ENCODE measurements around the gene CSNK2A1.

The CSNK2A1 gene

DNA sequence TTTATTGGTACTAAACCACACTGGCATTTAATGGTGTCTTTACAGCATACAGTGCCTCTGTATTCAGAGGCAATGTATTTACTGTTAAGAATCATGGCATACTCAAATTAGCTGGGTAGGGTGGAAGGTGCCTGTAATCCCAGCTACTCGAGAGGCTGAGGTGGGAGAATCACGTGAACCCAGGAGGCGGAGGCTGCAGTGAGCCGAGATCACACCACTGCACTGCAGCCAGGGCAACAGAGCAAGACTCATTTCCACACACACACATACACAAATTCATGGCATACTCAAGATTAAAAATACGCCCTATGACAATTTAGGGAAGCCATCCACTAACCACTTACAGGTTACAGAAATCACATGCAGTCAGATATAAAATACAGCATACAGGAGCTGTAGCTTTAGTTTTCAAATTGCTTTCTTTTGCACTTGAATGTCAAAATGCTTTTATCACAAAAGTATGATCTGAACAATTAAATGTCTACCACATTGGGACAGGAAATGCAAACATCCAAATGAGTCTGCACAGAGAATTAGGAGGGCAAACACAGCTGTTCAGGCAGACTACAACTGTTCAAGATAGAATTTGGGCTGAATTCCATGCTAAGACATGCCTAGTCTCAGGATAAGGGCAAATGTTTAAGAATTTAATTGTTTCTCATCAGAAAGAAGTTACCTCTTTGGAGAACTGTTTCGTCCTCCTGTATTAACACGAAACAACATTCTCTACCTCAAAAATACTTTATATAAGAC lies 36.4 kb downstream of the CSNK2A1 start:
- DNase-seq (no peak), ATAC-seq (no peak)
- Mint-ChIP-seq H3K4me1 (peaks cover 13% of the 10 kb centered on the region), H3K4me3 (no peak overlapping the region), H3K36me3 (ENCODE audit: low read depth) (peaks cover 40% of the 10 kb centered on the region), H3K27me3 (no peaks in the 10 kb centered on the region), H3K27ac (no peak overlapping the region), H3K9me3 (no peaks in the 10 kb centered on the region)

GRCh38 chr20:504632-505075 lies 38.9 kb downstream of the CSNK2A1 start:
- H3K4me3 Mint-ChIP-seq: no peak overlapping the region
- no peaks in the 10 kb centered on the region for H3K9me3 Mint-ChIP-seq
- H3K36me3 Mint-ChIP-seq (ENCODE audit: low read depth): peaks cover 58% of the 10 kb centered on the region
- H3K27ac Mint-ChIP-seq: no peak overlapping the region
- ATAC-seq: no peak
- H3K4me1 Mint-ChIP-seq: peaks cover 7% of the 10 kb centered on the region
- H3K27me3 Mint-ChIP-seq: no peaks in the 10 kb centered on the region
- no peak for DNase-seq

DNA sequence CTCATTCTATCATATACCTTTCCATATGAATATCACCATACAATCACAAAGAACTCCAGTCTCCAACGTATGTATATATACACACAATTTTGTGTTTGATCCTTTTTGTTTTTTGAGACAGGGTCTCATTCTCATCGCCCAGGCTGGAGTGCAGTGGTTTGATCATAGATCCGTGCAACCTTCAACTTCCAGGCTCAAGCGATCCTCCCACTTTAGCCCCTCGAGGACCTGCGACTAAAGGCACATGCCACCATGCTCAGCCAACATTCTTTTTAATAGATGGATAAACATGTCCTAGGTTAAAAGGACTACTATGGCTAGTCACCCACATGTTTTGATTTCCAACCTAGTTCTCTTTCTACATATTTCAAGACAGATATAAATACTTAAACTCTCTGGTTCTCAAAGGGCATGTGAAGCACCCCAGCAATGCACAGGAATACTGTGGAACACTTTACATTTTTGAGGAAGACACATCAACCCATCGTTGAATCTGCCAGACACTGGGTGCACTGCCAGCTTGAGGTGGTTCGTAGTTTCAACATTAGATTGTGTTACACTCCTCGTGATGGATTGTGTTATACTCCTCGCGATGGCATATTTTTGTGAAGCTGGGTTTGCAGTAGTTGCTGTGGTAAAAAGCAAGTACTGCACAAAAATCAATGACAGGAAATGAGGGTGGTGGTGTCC lies 40.4 kb downstream of the CSNK2A1 start:
- H3K27ac Mint-ChIP-seq: no peak overlapping the region
- H3K36me3 Mint-ChIP-seq (ENCODE audit: low read depth): peaks cover 68% of the 10 kb centered on the region
- ATAC-seq: no peak
- DNase-seq: no peak
- no peaks in the 10 kb centered on the region for H3K9me3 Mint-ChIP-seq
- peaks cover 4% of the 10 kb centered on the region for H3K4me1 Mint-ChIP-seq
- H3K4me3 Mint-ChIP-seq: no peak overlapping the region
- H3K27me3 Mint-ChIP-seq: no peaks in the 10 kb centered on the region

GRCh38 chr20:497979-498378 lies 45.6 kb downstream of the CSNK2A1 start:
- Mint-ChIP-seq H3K36me3 (ENCODE audit: low read depth) (peaks cover 65% of the 10 kb centered on the region), H3K27ac (no peak overlapping the region), H3K4me3 (no peak overlapping the region), H3K27me3 (no peaks in the 10 kb centered on the region), H3K9me3 (no peaks in the 10 kb centered on the region), H3K4me1 (peaks cover 4% of the 10 kb centered on the region)
- DNase-seq: no peak
- ATAC-seq: no peak

DNA sequence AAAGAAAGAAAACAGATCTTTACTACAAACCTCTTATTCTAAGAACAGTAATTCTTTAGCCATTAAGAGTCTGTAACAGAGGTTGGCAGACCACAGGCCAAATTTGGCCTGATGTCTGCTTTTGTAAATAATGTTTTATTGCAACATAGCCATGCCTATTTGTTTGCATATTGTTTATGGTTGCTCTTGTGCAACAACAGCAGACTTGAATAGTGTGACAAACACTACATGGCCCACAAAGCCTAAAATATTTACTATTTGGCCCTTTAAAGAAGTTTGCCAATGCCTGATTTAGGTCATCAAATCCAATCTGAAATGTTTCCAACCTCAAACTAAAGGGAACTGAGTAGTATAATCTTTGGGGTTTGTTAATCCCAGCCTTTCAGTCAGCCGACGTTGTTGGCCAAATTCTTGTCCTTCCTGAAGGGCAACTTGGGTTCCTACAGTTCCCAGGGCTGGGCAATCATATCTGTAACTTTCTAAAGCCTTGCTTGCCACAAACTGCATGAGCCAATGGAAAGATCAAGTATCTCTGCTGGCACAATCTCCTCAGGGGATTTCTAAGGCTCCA lies 47.4 kb downstream of the CSNK2A1 start:
- Mint-ChIP-seq H3K27ac (no peak overlapping the region), H3K4me3 (no peak overlapping the region), H3K4me1 (no peaks in the 10 kb centered on the region), H3K36me3 (ENCODE audit: low read depth) (peaks cover 58% of the 10 kb centered on the region), H3K9me3 (no peaks in the 10 kb centered on the region), H3K27me3 (no peaks in the 10 kb centered on the region)
- DNase-seq (no peak), ATAC-seq (no peak)

- DNase-seq: no peak
- H3K9me3 Mint-ChIP-seq: no peaks in the 10 kb centered on the region
- ATAC-seq: no peak
- no peak overlapping the region for H3K4me3 Mint-ChIP-seq
- H3K36me3 Mint-ChIP-seq (ENCODE audit: low read depth): peaks cover 54% of the 10 kb centered on the region
- H3K27ac Mint-ChIP-seq: no peak overlapping the region
- no peaks in the 10 kb centered on the region for H3K27me3 Mint-ChIP-seq
- H3K4me1 Mint-ChIP-seq: no peaks in the 10 kb centered on the region
Observed at GRCh38 chr20:492159-492558, 51.4 kb downstream of the CSNK2A1 start.

GRCh38 chr20:487655-488054 lies 55.9 kb downstream of the CSNK2A1 start:
- Mint-ChIP-seq H3K27ac (no peak overlapping the region), H3K27me3 (no peaks in the 10 kb centered on the region), H3K9me3 (no peaks in the 10 kb centered on the region), H3K4me3 (no peak overlapping the region), H3K36me3 (ENCODE audit: low read depth) (peaks cover 60% of the 10 kb centered on the region), H3K4me1 (peaks cover 3% of the 10 kb centered on the region)
- ATAC-seq (no peak), DNase-seq (no peak)

DNA sequence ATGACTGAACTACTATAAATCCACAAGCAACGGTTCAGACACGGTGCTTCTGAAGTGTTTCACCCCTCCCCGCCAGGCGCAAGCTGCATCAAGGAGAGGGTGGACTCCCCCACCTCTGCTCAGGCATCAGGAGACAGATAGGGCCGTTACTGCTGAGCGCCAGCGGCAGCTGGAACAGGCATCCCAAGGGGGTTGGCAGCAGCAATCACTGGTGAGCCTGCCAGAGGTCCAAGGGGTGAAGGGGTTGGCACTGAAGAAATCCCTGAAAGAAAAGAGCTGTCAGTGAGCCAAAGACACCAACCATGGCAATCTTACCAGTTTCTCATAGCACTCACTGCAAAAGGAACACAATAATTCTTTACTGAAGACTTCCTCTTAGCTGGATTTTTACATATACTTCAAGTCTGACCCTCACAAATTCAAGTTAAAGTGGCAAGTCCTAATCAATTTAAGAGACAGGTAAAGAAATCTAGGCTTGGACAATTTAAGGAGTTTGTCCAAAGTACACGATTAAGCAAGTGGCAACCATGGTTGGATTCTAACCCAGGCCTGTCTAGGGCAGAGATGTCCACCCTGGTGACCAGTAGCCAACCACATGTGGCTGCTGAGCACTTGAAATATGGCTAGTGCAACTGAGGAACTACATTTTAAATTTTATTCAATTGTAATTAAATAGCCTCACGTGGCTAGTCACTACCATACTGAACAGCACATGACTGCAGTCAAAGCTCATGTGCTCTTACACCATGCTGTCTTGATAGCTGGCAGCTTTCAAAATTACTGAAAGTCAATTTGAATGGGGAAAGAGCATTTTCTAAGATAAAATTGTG lies 59.6 kb downstream of the CSNK2A1 start:
- H3K36me3 Mint-ChIP-seq (ENCODE audit: low read depth): peaks cover 52% of the 10 kb centered on the region

DNA sequence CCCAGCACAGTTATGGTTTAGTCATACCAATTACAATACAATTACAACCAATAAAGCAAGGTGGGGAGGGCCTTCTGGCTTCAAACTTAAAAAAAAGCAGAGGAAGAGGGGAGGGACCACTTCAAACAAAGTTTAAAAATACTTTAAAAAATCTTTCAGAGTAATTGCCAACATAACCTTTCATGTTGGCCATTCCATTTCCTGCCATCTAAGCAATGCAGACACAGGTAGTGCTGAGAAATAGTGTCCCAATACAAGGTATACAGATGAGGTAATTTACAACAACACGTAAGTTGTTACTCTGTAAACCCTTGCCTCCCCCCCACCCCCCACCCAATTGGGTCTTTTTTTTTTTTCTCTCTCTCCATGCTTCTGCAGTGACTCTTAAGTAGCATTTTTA lies 62.4 kb downstream of the CSNK2A1 start:
- Mint-ChIP-seq H3K36me3 (ENCODE audit: low read depth) (peaks cover 33% of the 10 kb centered on the region), H3K27me3 (no peaks in the 10 kb centered on the region), H3K4me3 (no peak overlapping the region), H3K9me3 (no peaks in the 10 kb centered on the region), H3K4me1 (peaks cover 7% of the 10 kb centered on the region), H3K27ac (no peak overlapping the region)
- ATAC-seq: no peak
- DNase-seq: no peak

More for the DNA sequence above, 59.6 kb downstream of the CSNK2A1 start:
- no peak for DNase-seq
- no peak overlapping the region for H3K27ac Mint-ChIP-seq
- H3K27me3 Mint-ChIP-seq: no peaks in the 10 kb centered on the region
- no peak for ATAC-seq
- no peaks in the 10 kb centered on the region for H3K9me3 Mint-ChIP-seq
- H3K4me3 Mint-ChIP-seq: no peak overlapping the region
- peaks cover 4% of the 10 kb centered on the region for H3K4me1 Mint-ChIP-seq

- Mint-ChIP-seq H3K27me3 (no peaks in the 10 kb centered on the region), H3K27ac (no peak overlapping the region), H3K4me1 (peaks cover 11% of the 10 kb centered on the region), H3K9me3 (no peaks in the 10 kb centered on the region), H3K36me3 (ENCODE audit: low read depth) (peaks cover 28% of the 10 kb centered on the region), H3K4me3 (no peak overlapping the region)
- ATAC-seq: no peak
- DNase-seq: no peak
Observed at GRCh38 chr20:480044-480443, 63.5 kb downstream of the CSNK2A1 start.

DNA sequence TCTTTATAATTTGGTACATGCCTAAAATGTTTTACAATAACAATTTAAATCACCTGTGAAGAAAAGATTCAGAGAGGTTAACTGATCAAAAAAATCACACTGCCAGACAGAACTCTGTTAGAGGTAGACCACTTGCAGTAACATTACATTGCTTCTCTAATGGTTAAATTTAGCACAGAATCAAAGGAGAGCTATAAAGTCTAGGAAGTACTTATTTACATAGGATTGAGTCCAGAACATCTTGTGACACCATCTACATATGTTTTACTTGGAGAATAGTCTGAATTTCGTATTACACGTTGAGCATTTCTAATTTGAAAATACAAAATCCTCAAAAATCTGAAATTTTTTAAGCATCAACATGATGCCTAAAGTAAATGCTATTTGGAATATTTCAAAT lies 64.1 kb downstream of the CSNK2A1 start:
- H3K36me3 Mint-ChIP-seq (ENCODE audit: low read depth): peaks cover 25% of the 10 kb centered on the region
- H3K27me3 Mint-ChIP-seq: no peaks in the 10 kb centered on the region
- no peaks in the 10 kb centered on the region for H3K9me3 Mint-ChIP-seq
- peaks cover 16% of the 10 kb centered on the region for H3K4me1 Mint-ChIP-seq
- no peak for ATAC-seq
- no peak overlapping the region for H3K27ac Mint-ChIP-seq
- DNase-seq: no peak
- no peak overlapping the region for H3K4me3 Mint-ChIP-seq

GRCh38 chr20:478949-479429 lies 64.6 kb downstream of the CSNK2A1 start:
- ATAC-seq (peak; percentile 59), DNase-seq (no peak)
- no peak overlapping the region for H3K4me3 Mint-ChIP-seq
- H3K27ac Mint-ChIP-seq: no peak overlapping the region
- H3K9me3 Mint-ChIP-seq: no peaks in the 10 kb centered on the region
- peaks cover 19% of the 10 kb centered on the region for H3K4me1 Mint-ChIP-seq
- no peaks in the 10 kb centered on the region for H3K27me3 Mint-ChIP-seq
- peaks cover 20% of the 10 kb centered on the region for H3K36me3 Mint-ChIP-seq (ENCODE audit: low read depth)

GRCh38 chr20:478010-478948 lies 65.3 kb downstream of the CSNK2A1 start:
- Mint-ChIP-seq H3K27me3 (no peaks in the 10 kb centered on the region), H3K9me3 (no peaks in the 10 kb centered on the region), H3K4me3 (no peak overlapping the region), H3K27ac (no peak overlapping the region), H3K4me1 (peaks cover 19% of the 10 kb centered on the region), H3K36me3 (ENCODE audit: low read depth) (peaks cover 15% of the 10 kb centered on the region)
- ATAC-seq (no peak), DNase-seq (no peak)

Data from activated naive CD8-positive, alpha-beta T cell treated with anti-CD3 and anti-CD28 coated beads, Interleukin-2, amount 50 U/mL, for 24 hours (primary cell).